Epidermal melanocyte (primary cell): ENCODE data around the gene SCGB1D2.

ENCODE experiments used
- DNase-seq: peaks from one replicate; pipeline ENCODE4 v3.0.0; 2011; ENCODE audit warnings: low spot score; ENCODE audit not compliant: insufficient read length

The SCGB1D2 gene

GRCh38 chr11:62260261-62260953 is 18.4 kb downstream of the SCGB1D2 start:
- no peak for DNase-seq

GRCh38 chr11:62264004-62264403 is 22.0 kb downstream of the SCGB1D2 start:
- DNase-seq: no peak

GRCh38 chr11:62266558-62266957 is 24.5 kb downstream of the SCGB1D2 start:
- DNase-seq: no peak

- no peak for DNase-seq
These were observed 25.0 kb downstream of the SCGB1D2 start for GRCh38 chr11:62267050-62267449.

- DNase-seq: no peak
These were observed 25.5 kb downstream of the SCGB1D2 start for GRCh38 chr11:62267576-62267975.

- DNase-seq: no peak
These were observed 27.7 kb downstream of the SCGB1D2 start, which contains the start of gene SCGB2A2 for GRCh38 chr11:62269654-62270278. Gene SCGB2A2 (plus strand): TSS chr11:62270158. CDS start chr11:62270217, 59 bp downstream.

GRCh38 chr11:62273284-62273683 is 31.2 kb downstream of the SCGB1D2 start:
- no peak for DNase-seq

- DNase-seq: no peak
These were observed 31.8 kb downstream of the SCGB1D2 start for GRCh38 chr11:62273789-62274275.

GRCh38 chr11:62280452-62280851 is 38.4 kb downstream of the SCGB1D2 start:
- no peak for DNase-seq
